ENCODE results near the gene GGA3.

GGA3 gene

DNA sequence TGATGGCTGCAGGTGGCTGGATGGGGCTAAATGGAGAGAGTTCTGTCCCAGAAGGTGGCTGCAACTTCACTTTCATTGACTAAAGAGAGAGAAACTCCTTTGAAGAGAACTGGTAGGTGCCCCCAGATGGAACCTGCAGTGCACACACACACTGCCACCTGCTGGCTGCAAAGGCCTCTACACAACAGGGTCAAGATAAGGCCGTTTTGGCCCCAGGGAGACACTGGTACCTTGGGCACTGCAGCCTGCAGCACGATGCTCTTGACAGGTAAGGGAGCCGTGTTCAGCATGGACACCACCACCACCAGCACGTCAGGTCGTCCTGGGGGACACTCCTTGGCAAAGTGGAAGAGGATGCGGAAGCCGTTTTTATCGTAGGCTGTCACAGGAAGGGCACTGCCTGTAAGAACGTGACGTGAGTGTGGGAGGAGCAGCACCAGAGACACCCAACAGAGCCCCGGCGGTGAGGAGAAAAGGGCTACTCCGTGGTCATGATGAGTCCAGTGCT lies 22.7 kb downstream of the GGA3 start:
- DNase-seq (ENCODE audit: extremely low spot score) = peak; percentile 82
- ChIA-PET POLR2A (no interaction called here), CTCF (interaction anchor here (0.8 to 7.4 kb wide), 15 partner anchors 10 to 277 kb away, joined by 3 to 87 read pairs (median 7); partner anchors contain the start of genes GGA3, MIF4GD, MRPS7 and SLC25A19)
- TF ChIP-seq, protein P1, sequence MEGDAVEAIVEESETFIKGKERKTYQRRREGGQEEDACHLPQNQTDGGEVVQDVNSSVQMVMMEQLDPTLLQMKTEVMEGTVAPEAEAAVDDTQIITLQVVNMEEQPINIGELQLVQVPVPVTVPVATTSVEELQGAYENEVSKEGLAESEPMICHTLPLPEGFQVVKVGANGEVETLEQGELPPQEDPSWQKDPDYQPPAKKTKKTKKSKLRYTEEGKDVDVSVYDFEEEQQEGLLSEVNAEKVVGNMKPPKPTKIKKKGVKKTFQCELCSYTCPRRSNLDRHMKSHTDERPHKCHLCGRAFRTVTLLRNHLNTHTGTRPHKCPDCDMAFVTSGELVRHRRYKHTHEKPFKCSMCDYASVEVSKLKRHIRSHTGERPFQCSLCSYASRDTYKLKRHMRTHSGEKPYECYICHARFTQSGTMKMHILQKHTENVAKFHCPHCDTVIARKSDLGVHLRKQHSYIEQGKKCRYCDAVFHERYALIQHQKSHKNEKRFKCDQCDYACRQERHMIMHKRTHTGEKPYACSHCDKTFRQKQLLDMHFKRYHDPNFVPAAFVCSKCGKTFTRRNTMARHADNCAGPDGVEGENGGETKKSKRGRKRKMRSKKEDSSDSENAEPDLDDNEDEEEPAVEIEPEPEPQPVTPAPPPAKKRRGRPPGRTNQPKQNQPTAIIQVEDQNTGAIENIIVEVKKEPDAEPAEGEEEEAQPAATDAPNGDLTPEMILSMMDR (IDR thresholded peaks at IDR 0.05; ENCODE audit: control extremely low read depth, extremely low read depth, low read depth, missing control alignments) = peak; percentile 84

DNA sequence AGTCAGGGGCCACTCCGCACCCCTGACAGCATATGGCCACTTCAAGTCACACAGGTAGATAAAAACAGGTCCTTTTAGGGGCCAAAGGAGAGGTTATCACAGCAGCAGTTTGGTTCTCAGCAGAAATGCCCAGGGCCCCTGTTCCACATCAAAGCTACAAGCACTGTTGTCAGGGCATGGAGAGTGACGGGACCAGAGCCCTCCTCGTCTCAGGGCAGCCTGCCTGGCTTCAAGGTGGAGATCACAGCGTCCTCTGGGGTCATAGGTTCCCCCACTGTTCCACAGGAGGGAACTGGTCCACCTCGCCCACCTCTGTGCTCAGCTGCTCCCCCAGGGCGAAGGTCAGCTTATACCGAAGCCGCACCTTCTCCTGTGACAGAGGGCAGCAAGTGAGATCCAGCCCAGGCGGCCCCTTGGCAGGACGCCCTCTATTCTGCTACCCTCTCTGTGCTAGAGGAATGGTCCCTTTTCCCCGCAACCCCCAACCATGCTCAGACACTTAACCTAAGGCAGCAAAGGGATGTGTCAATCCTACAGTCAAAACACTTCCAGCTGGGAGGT lies 23.3 kb downstream of the GGA3 start:
- CTCF ChIA-PET = interaction anchor here (0.7 to 7.4 kb wide), 9 partner anchors 11 to 277 kb away, joined by 3 to 87 read pairs (median 9); partner anchors contain the start of genes GGA3, MIF4GD and MRPS7
- TF ChIP-seq, protein P1 (IDR thresholded peaks at IDR 0.05; ENCODE audit: control extremely low read depth, extremely low read depth, low read depth, missing control alignments) = no peak
- POLR2A ChIA-PET = no interaction called here
- DNase-seq (ENCODE audit: extremely low spot score) = no peak

DNA sequence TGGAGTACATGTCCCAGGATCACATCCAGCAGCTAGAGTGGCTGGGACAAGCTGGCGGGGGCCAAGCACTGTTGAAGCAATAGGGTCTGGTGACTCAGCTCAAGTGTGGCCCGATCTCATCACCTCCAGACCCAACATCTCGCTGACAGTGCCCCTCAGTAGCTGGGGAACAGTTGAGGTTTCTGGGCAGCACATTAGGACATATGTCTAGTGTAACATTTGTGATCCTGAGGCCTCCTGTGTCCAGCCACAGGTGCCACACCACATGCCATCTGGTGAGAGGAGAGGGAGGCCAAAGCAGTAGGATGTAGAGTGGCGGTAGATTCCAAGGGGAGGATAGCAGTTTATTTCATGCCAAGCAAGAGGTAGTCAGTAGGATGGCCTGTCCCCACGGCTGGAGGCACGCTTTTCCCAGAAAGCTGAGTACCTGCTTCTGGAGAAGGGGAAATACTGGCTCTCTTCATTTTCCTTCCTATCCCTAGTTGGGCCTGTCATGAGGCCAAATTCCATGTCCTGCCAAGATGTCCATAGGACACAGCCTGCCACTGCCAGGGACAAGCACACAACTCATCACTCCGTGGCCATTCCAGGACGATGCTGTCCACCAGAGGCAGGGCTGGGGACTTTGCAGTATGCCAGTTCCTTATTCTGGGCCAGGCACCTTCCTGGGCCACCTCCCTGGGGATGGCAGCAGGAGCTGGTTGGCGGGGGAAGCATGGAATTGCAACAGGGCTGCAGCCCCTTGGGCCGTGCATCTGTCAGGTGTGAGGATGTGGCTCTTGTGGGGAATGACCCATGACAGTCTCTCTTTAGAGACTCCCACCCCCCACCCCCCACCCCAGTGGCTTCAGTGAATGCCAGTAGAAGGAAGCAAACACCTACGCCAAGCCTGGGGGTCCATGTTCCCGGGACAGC lies 24.0 kb downstream of the GGA3 start:
- POLR2A ChIA-PET = interaction anchor here (0.5 to 0.7 kb wide), 2 partner anchors 51 to 231 kb away, joined by 5 read pairs; no protein-coding TSS in a partner anchor
- no peak for DNase-seq (ENCODE audit: extremely low spot score)
- TF ChIP-seq, protein P1 (IDR thresholded peaks at IDR 0.05; ENCODE audit: control extremely low read depth, extremely low read depth, low read depth, missing control alignments) = no peak
- CTCF ChIA-PET = interaction anchor here (0.7 to 7.4 kb wide), 9 partner anchors 11 to 276 kb away, joined by 3 to 87 read pairs (median 7); partner anchors contain the start of genes GGA3, MIF4GD and MRPS7

DNA sequence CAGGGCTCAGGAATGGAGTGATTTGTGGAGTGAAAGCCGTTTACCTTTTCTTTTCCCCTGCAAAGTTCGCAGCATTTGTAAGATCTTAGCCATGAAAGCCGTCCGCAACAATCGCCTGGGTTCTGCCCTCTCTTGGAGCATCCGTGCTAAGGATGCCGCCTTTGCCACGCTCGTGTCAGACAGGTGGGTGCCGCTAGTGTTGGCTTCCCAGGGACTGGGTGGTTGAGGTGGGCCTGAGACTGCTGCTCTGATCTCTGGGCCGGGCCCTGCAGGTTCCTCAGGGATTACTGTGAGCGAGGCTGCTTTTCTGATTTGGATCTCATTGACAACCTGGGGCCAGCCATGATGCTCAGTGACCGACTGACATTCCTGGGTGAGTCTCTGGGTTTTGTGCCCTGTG lies 28.6 kb downstream of the GGA3 start:
- ChIA-PET CTCF (interaction anchor here (1.4 to 13.5 kb wide), 2 partner anchors 7 to 38 kb away, joined by 4 to 87 read pairs; partner anchors contain the start of gene MIF4GD), POLR2A (no interaction called here)
- TF ChIP-seq, protein P1 (IDR thresholded peaks at IDR 0.05; ENCODE audit: control extremely low read depth, extremely low read depth, low read depth, missing control alignments) = no peak
- DNase-seq (ENCODE audit: extremely low spot score) = peak; percentile 9

DNA sequence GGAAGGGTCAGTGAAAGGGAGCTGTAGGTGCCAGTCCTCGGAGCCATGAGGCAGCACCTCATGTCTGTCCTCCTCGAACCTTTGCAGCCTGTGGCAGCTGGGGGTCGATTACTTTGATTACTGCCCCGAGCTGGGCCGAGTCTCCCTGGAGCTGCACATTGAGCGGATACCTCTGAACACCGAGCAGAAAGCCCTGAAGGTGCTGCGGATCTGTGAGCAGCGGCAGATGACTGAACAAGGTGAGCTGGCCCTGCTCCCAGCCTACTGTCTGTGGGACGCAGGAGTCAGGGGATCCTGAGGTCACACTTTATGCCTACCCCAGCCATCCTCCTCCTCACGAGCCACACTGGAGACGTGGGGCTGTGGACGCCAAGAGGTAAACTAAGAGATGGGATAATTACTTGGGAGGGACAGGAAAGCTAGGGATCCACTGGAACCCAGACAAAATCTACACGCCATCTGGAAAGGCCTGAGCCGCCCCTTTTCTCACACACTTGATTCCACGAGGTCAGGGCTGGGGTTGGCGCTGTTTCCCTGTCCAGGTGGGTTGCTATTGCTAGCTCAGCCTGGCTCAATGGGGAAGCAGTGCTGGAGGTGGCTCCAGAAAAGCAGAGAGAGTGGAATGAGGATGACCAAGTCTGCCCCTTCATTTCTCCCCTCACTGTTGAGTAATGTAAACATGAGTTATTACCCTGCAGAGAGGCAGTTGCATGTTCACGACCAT lies 29.5 kb downstream of the GGA3 start:
- TF ChIP-seq, protein P1 (IDR thresholded peaks at IDR 0.05; ENCODE audit: control extremely low read depth, extremely low read depth, low read depth, missing control alignments) = no peak
- POLR2A ChIA-PET = interaction anchor here (0.6 kb wide), 1 partner anchor 293 kb away, joined by 3 read pairs; no protein-coding TSS in a partner anchor
- CTCF ChIA-PET = interaction anchor here (1.0 to 13.5 kb wide), 4 partner anchors 8 to 39 kb away, joined by 4 to 87 read pairs (median 10); partner anchors contain the start of gene MIF4GD
- DNase-seq (ENCODE audit: extremely low spot score) = no peak
